IPS DF 4.7 (cell line): ENCODE measurements around the gene WNT7B.
A peak's percentile ranks its signal among the peaks of the same experiment; 100 is the strongest.

Source experiments
- DNase-seq: peaks from one replicate; pipeline ENCODE4 v3.0.0-alpha.2; 2013; ENCODE audit warnings: low spot score; ENCODE audit errors: extremely low read depth

The WNT7B gene

GRCh38 chr22:45911601-45912271 lies 65.2 kb downstream of the WNT7B start:
- DNase-seq: no peak

GRCh38 chr22:45910928-45911467 lies 66.0 kb downstream of the WNT7B start:
- no peak for DNase-seq

GRCh38 chr22:45908961-45909360 lies 68.0 kb downstream of the WNT7B start:
- DNase-seq: no peak

GRCh38 chr22:45907996-45908395 lies 69.0 kb downstream of the WNT7B start:
- DNase-seq: no peak

GRCh38 chr22:45907378-45907777 lies 69.6 kb downstream of the WNT7B start:
- DNase-seq: no peak

- DNase-seq: no peak
These were observed 70.0 kb downstream of the WNT7B start for GRCh38 chr22:45906946-45907345.

- no peak for DNase-seq
These were observed 70.8 kb downstream of the WNT7B start for GRCh38 chr22:45905924-45906865.

- no peak for DNase-seq
These were observed 71.5 kb downstream of the WNT7B start for GRCh38 chr22:45905326-45905923.

- no peak for DNase-seq
These were observed 72.7 kb downstream of the WNT7B start for GRCh38 chr22:45904236-45904635.

- DNase-seq: no peak
These were observed 73.4 kb downstream of the WNT7B start for GRCh38 chr22:45903355-45904135.

GRCh38 chr22:45897736-45898135 lies 79.2 kb downstream of the WNT7B start:
- no peak for DNase-seq

- DNase-seq: no peak
These were observed 79.9 kb downstream of the WNT7B start for GRCh38 chr22:45896964-45897538.

- peak; percentile 58 for DNase-seq
These were observed 80.6 kb downstream of the WNT7B start for GRCh38 chr22:45896153-45896951.

GRCh38 chr22:45895436-45896152 lies 81.4 kb downstream of the WNT7B start:
- DNase-seq: no peak

GRCh38 chr22:45893516-45893915 lies 83.4 kb downstream of the WNT7B start:
- no peak for DNase-seq

- DNase-seq: no peak
These were observed 84.1 kb downstream of the WNT7B start for GRCh38 chr22:45892681-45893461.

- DNase-seq: no peak
These were observed 84.9 kb downstream of the WNT7B start for GRCh38 chr22:45891996-45892621.

- DNase-seq: no peak
These were observed 85.4 kb downstream of the WNT7B start for GRCh38 chr22:45891471-45891995.
